H9 (cell line): ENCODE results near the gene SERPINE2. TPM values are rescaled to one million over a fixed set of nuclear protein-coding genes. Genes with fewer than 3 reads are reported as not detected.

Experiments
- DNase-seq: peaks from one replicate; pipeline ENCODE4 v3.0.0-alpha.2; 2017
- H2AFZ ChIP-seq: one replicate; pipeline ENCODE4 v1.6.1; 2013; ENCODE audit warnings: mild to moderate bottlenecking, low read length, control low read depth, moderate library complexity
- H2AK5ac ChIP-seq: 2 replicates; pipeline ENCODE4 v1.6.1; 2013; ENCODE audit warnings: low read length, control low read depth, mixed read lengths; ENCODE audit not compliant: insufficient read length
- H2BK120ac ChIP-seq: one replicate; pipeline ENCODE4 v1.6.1; 2013; ENCODE audit warnings: low read depth, mild to moderate bottlenecking, low read length, control low read depth, inconsistent platforms; ENCODE audit not compliant: poor library complexity, severe bottlenecking
- H2BK12ac ChIP-seq: 2 replicates; pipeline ENCODE4 v1.6.1; 2013; ENCODE audit warnings: low read length, control low read depth, mixed read lengths, low read depth; ENCODE audit not compliant: insufficient read length
- H2BK15ac ChIP-seq: 2 replicates; pipeline ENCODE4 v1.6.1; 2013; ENCODE audit warnings: low read depth, low read length, control low read depth
- H2BK20ac ChIP-seq: one replicate; pipeline ENCODE4 v1.6.1; 2013; ENCODE audit warnings: low read depth, mild to moderate bottlenecking, low read length, control low read depth, inconsistent platforms; ENCODE audit not compliant: poor library complexity, severe bottlenecking
- H2BK5ac ChIP-seq: 2 replicates; pipeline ENCODE4 v1.6.1; 2013; ENCODE audit warnings: low read length, control low read depth, mixed read lengths; ENCODE audit not compliant: insufficient read length
- H3K14ac ChIP-seq: 2 replicates; pipeline ENCODE4 v1.6.1; 2013; ENCODE audit warnings: low read length, control low read depth; ENCODE audit not compliant: insufficient read depth
- H3K18ac ChIP-seq: 2 replicates; pipeline ENCODE4 v1.6.1; 2013; ENCODE audit warnings: low read depth, mild to moderate bottlenecking, mixed read lengths, low read length, control low read depth; ENCODE audit not compliant: insufficient read length
- H3K23ac ChIP-seq: 2 replicates; pipeline ENCODE4 v1.6.1; 2013; ENCODE audit warnings: low read length, control low read depth, mixed read lengths, low read depth; ENCODE audit not compliant: insufficient read length
- H3K23me2 ChIP-seq: 2 replicates; pipeline ENCODE4 v1.6.1; 2013; ENCODE audit warnings: low read depth, mild to moderate bottlenecking, mixed read lengths, low read length, control low read depth; ENCODE audit not compliant: insufficient read length, poor library complexity, severe bottlenecking
- H3K27ac ChIP-seq: 2 replicates; pipeline ENCODE4 v1.5.1; 2013; ENCODE audit warnings: low read length, control low read depth, mixed read lengths, low read depth; ENCODE audit not compliant: insufficient read length
- H3K27me3 ChIP-seq: 2 replicates; pipeline ENCODE4 v1.6.1; 2013; ENCODE audit warnings: low read length, control low read depth, inconsistent platforms; ENCODE audit not compliant: insufficient read depth
- H3K4ac ChIP-seq: 2 replicates; pipeline ENCODE4 v1.6.1; 2013; ENCODE audit warnings: low read depth, mild to moderate bottlenecking, control low read depth, inconsistent platforms, low read length, moderate library complexity
- H3K4me1 ChIP-seq: 2 replicates; pipeline ENCODE4 v1.6.1; 2013; ENCODE audit warnings: low read length, control low read depth, inconsistent platforms; ENCODE audit not compliant: insufficient read depth
- H3K4me2 ChIP-seq: 2 replicates; pipeline ENCODE4 v1.6.1; 2013; ENCODE audit warnings: low read length, control low read depth, mixed read lengths; ENCODE audit not compliant: insufficient read length, insufficient read depth
- H3K56ac ChIP-seq: 2 replicates; pipeline ENCODE4 v1.6.1; 2013; ENCODE audit warnings: low read depth, mild to moderate bottlenecking, mixed read lengths, low read length, control low read depth; ENCODE audit not compliant: insufficient read length
- H3K79me1 ChIP-seq: 2 replicates; pipeline ENCODE4 v1.6.1; 2013; ENCODE audit warnings: low read depth, mild to moderate bottlenecking, moderate library complexity, low read length, control low read depth, inconsistent platforms; ENCODE audit not compliant: insufficient read depth, poor library complexity, severe bottlenecking
- H3K79me2 ChIP-seq: 2 replicates; pipeline ENCODE4 v1.6.1; 2013; ENCODE audit warnings: low read length, control low read depth, inconsistent platforms; ENCODE audit not compliant: insufficient read depth
- H3K9ac ChIP-seq: 2 replicates; pipeline ENCODE4 v1.6.1; 2013; ENCODE audit warnings: low read length, control low read depth, mixed read lengths; ENCODE audit not compliant: insufficient read length; ENCODE audit errors: extremely low read depth
- H3K9me3 ChIP-seq: one replicate; pipeline ENCODE4 v1.6.1; 2013; ENCODE audit warnings: low read depth, low read length, inconsistent platforms; ENCODE audit not compliant: control insufficient read depth
- H3T11ph ChIP-seq: one replicate; pipeline ENCODE4 v1.6.1; 2013; ENCODE audit warnings: mild to moderate bottlenecking, low read length, control low read depth, inconsistent platforms
- H4K20me1 ChIP-seq: one replicate; pipeline ENCODE4 v1.6.1; 2013; ENCODE audit not compliant: control insufficient read depth, insufficient read length, insufficient read depth
- H4K5ac ChIP-seq: 2 replicates; pipeline ENCODE4 v1.6.1; 2013; ENCODE audit warnings: low read depth, mild to moderate bottlenecking, mixed read lengths, low read length, control low read depth; ENCODE audit not compliant: insufficient read length
- H4K8ac ChIP-seq: replicated peaks from 2 replicates; pipeline ENCODE4 v1.6.1; 2013; ENCODE audit warnings: low read length, control low read depth, mixed read lengths, low read depth; ENCODE audit not compliant: insufficient read length
- H4K91ac ChIP-seq: 2 replicates; pipeline ENCODE4 v1.6.1; 2013; ENCODE audit warnings: low read depth, mild to moderate bottlenecking, moderate library complexity, mixed read lengths, low read length, control low read depth; ENCODE audit not compliant: insufficient read length
- H3K27ac Mint-ChIP-seq, 3 experiments: 2 replicates in 2 of 3; 3 replicates in 1 of 3; pipeline ENCODE4 v1.8.0; 2020 to 2021; ENCODE audit warnings: mixed read lengths in 3 of 3, mild to moderate bottlenecking in 1 of 3, moderate library complexity in 1 of 3
- H3K27me3 Mint-ChIP-seq: 2 replicates; pipeline ENCODE4 v1.8.0; 2021; ENCODE audit warnings: low read depth, mild to moderate bottlenecking, moderate library complexity, mixed read lengths
- H3K36me3 Mint-ChIP-seq, 3 experiments: 2 replicates in 2 of 3; 3 replicates in 1 of 3; pipeline ENCODE4 v1.8.0; 2020 to 2021; ENCODE audit warnings: low read depth in 3 of 3, mixed read lengths in 3 of 3; ENCODE audit not compliant: insufficient read depth in 1 of 3
- H3K4me1 Mint-ChIP-seq, 2 experiments: 2 replicates each; pipeline ENCODE4 v1.8.0; 2020; ENCODE audit warnings: mixed read lengths in 2 of 2
- H3K4me3 Mint-ChIP-seq, 2 experiments: 2 replicates in 1 of 2; 3 replicates in 1 of 2; pipeline ENCODE4 v1.8.0; 2020 to 2021; ENCODE audit warnings: mild to moderate bottlenecking in 2 of 2, mixed read lengths in 2 of 2, moderate library complexity in 1 of 2
- H3K9me3 Mint-ChIP-seq, 2 experiments: 2 replicates in 1 of 2; 3 replicates in 1 of 2; pipeline ENCODE4 v1.8.0; 2020; ENCODE audit warnings: mild to moderate bottlenecking in 2 of 2, mixed read lengths in 2 of 2, moderate library complexity in 1 of 2
- CTCF ChIP-seq: fragments of 200-600 bp; sonication (generic); conservative IDR thresholded peaks from 3 replicates; pipeline ENCODE4 v1.8.0; 2021; ENCODE audit warnings: antibody characterized with exemption, mild to moderate bottlenecking
- WGBS: extraction: QIAGEN DNeasy Blood & Tissue Kit; methylation state at CpG from one replicate; pipeline ENCODE4 v1.1.7; 2013; ENCODE audit warnings: missing lambda C conversion rate, low lambda C conversion rate, mixed read lengths; ENCODE audit not compliant: insufficient read length; ENCODE audit errors: extremely low coverage; 5-methylcytosine and 5-hydroxymethylcytosine counted together
- total RNA-seq: library from RNA; stranded (reverse); gene quantifications from 2 replicates; pipeline ENCODE4 v1.2.1, GENCODE V29; 2021

The SERPINE2 gene
- total RNA-seq, 1 experiment from 2014 or later, result 40.0 TPM

GRCh38 chr2:224029876-224030275 lies 9.2 kb downstream of the SERPINE2 start:
- no peak overlapping the region for H2BK120ac ChIP-seq
- Mint-ChIP-seq H3K27me3 (peaks cover 42% of the 10 kb centered on the region), H3K4me3 (no peak overlapping the region), H3K4me1 (peaks cover 56 to 61% of the 10 kb centered on the region in 2 experiments), H3K27ac (no peak overlapping the region), H3K9me3 (no peaks in the 10 kb centered on the region; a peak in 1 of 5 replicates), H3K36me3 (peaks cover 4 to 11% (median 5%) of the 10 kb centered on the region in 3 experiments; a peak in 4 of 7 replicates)
- H2AFZ ChIP-seq, result no peak overlapping the region
- H3K23ac ChIP-seq, result no peak overlapping the region
- H3K27me3 ChIP-seq, result no peaks in the 10 kb centered on the region
- H2BK5ac ChIP-seq, result no peak overlapping the region
- no peak overlapping the region for H4K8ac ChIP-seq
- no peak overlapping the region for H4K91ac ChIP-seq
- no peak for DNase-seq
- H3K4ac ChIP-seq, result no peak overlapping the region
- no peaks in the 10 kb centered on the region for H3K9me3 ChIP-seq
- peaks cover 24% of the 10 kb centered on the region; the same call in 1 of the 2 replicates for H3K4me1 ChIP-seq
- no peak overlapping the region for H3K14ac ChIP-seq
- no peaks in the 10 kb centered on the region for H4K20me1 ChIP-seq
- no peak overlapping the region for H4K5ac ChIP-seq
- no peak overlapping the region for H3K56ac ChIP-seq
- H3K9ac ChIP-seq, result no peak overlapping the region
- no peaks in the 10 kb centered on the region for H3K23me2 ChIP-seq
- no peak overlapping the region for H2BK20ac ChIP-seq
- H3K4me2 ChIP-seq, result no peak overlapping the region
- no peak overlapping the region for H2BK12ac ChIP-seq
- H3K79me2 ChIP-seq, result no peaks in the 10 kb centered on the region; the same call in 1 of the 2 replicates
- no peaks in the 10 kb centered on the region for H3K79me1 ChIP-seq
- no CpG with 5 or more reads among the region's 6 CpGs for WGBS
- no peak overlapping the region for H2BK15ac ChIP-seq
- no peak overlapping the region for H3T11ph ChIP-seq
- no peak overlapping the region for H3K18ac ChIP-seq
- H2AK5ac ChIP-seq, result no peak overlapping the region
- TF ChIP-seq CTCF, result no peak
- no peak overlapping the region for H3K27ac ChIP-seq
